Hepatocyte (in vitro differentiated cells): ENCODE results near the gene SAMMSON. TPM values are rescaled to one million over a fixed set of nuclear protein-coding genes. Genes with fewer than 3 reads are reported as not detected.

Experiments
- DNase-seq: peaks from one replicate; pipeline ENCODE4 v3.0.0-alpha.2; 2016; ENCODE audit warnings: low spot score
- H2AFZ ChIP-seq: fragments of 200-600 bp; sonication (generic); 2 replicates; pipeline ENCODE4 v1.6.0; 2016; ENCODE audit warnings: antibody characterized with exemption, mild to moderate bottlenecking
- H3K27ac ChIP-seq: fragments of 200-600 bp; sonication (generic); 2 replicates; pipeline ENCODE4 v1.5.1; 2016; ENCODE audit warnings: mild to moderate bottlenecking
- H3K27me3 ChIP-seq: fragments of 200-600 bp; sonication (generic); 2 replicates; pipeline ENCODE4 v1.6.1; 2016
- H3K36me3 ChIP-seq: fragments of 200-600 bp; sonication (generic); replicated peaks from 2 replicates; pipeline ENCODE4 v1.5.1; 2016; ENCODE audit warnings: low read depth; ENCODE audit not compliant: insufficient read depth
- H3K4me1 ChIP-seq: fragments of 200-600 bp; sonication (generic); 2 replicates; pipeline ENCODE4 v1.5.1; 2016; ENCODE audit warnings: mild to moderate bottlenecking, moderate library complexity; ENCODE audit not compliant: insufficient read depth
- H3K4me2 ChIP-seq: fragments of 200-600 bp; sonication (generic); 2 replicates; pipeline ENCODE4 v1.6.0; 2016
- H3K4me3 ChIP-seq: fragments of 200-600 bp; sonication (generic); 2 replicates; pipeline ENCODE4 v1.5.1; 2016; ENCODE audit warnings: mild to moderate bottlenecking
- H3K79me2 ChIP-seq: fragments of 200-600 bp; sonication (generic); 2 replicates; pipeline ENCODE4 v1.6.0; 2017; ENCODE audit warnings: mild to moderate bottlenecking
- H3K9me2 ChIP-seq: fragments of 200-600 bp; sonication (generic); replicated peaks from 2 replicates; pipeline ENCODE4 v1.6.0; 2017; ENCODE audit warnings: mild to moderate bottlenecking; ENCODE audit not compliant: insufficient read depth
- H3K9me3 ChIP-seq: fragments of 200-600 bp; sonication (generic); 2 replicates; pipeline ENCODE4 v1.5.1; 2016; ENCODE audit warnings: low read depth, mild to moderate bottlenecking
- H4K20me1 ChIP-seq: fragments of 200-600 bp; sonication (generic); 2 replicates; pipeline ENCODE4 v1.6.0; 2016; ENCODE audit warnings: mild to moderate bottlenecking; ENCODE audit not compliant: insufficient read depth, poor library complexity, severe bottlenecking
- EZH2 ChIP-seq: fragments of 200-600 bp; sonication (generic); IDR thresholded peaks from 2 replicates; pipeline ENCODE4 v1.6.1; 2016; ENCODE audit warnings: antibody characterized with exemption, mild to moderate bottlenecking, borderline replicate concordance
- EZH2phosphoT487 ChIP-seq: fragments of 200-600 bp; sonication (generic); IDR thresholded peaks from one replicate; pipeline ENCODE4 v1.6.1; 2018; ENCODE audit warnings: antibody characterized with exemption, mild to moderate bottlenecking, low read depth, moderate library complexity; ENCODE audit not compliant: unreplicated experiment, severe bottlenecking
- WGBS: methylation state at CpG from one replicate; pipeline ENCODE4 v1.1.6; 2016; ENCODE audit warnings: low lambda C conversion rate; ENCODE audit errors: missing lambda C conversion rate; 5-methylcytosine and 5-hydroxymethylcytosine counted together
- polyA plus RNA-seq: library from polyadenylated mRNA; unstranded; fragments of >200 nt; fragmentation: Nextera tagmentation; extraction: Ambion mirVana; gene quantifications from 2 replicates; pipeline ENCODE4 v1.2.1, GENCODE V29; 2016
- total RNA-seq: library from RNA; depleted of rRNA; stranded (reverse); fragments of >200 nt; gene quantifications from 2 replicates; pipeline ENCODE4 v1.2.3, GENCODE V29; 2014
- TF ChIP-seq, protein P1 (sequence below): fragments of 200-600 bp; sonication (generic); IDR thresholded peaks from 2 replicates; pipeline ENCODE4 v1.5.1; 2016; ENCODE audit warnings: antibody characterized with exemption, mild to moderate bottlenecking; ENCODE audit not compliant: poor library complexity

Gene SAMMSON
- total and polyA plus RNA-seq, 2 experiments from 2014 or later: 0.10 TPM; not detected in 1

DNA sequence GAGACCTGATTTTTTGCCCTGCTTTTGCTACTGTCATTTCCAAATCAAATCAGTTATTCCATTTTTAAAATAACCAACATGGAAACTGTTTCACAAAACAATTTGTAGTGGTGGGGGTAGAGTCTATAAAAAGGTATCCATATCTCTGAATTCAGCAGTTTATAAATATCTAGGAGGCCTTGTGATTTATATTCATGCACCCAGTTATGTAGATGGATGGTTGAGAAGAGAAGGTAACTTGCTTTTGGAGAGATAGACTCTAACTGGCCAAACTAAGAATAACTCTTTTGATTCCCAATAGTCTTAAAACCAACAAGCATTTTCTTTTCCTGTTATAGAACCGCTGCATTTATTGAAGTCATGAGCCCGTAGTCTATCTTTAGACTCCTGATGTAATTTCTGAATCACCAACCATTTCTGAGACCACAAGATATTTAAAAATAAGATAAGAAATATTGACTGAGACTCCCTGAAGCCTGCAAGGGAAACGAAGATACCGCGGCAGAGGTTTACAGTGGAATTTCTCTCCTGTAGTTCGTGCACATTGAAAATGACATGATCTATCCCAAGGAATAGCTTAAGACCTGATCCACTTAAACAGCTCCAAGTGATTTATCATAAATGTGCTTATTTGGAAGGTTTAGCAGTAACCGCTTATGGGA, 68.5 kb downstream of the SAMMSON start:
- H3K36me3 ChIP-seq: no peaks in the 10 kb centered on the region
- no peaks in the 10 kb centered on the region for H3K79me2 ChIP-seq
- no peaks in the 10 kb centered on the region for H4K20me1 ChIP-seq
- H3K4me2 ChIP-seq: no peak overlapping the region
- no peaks in the 10 kb centered on the region for H3K27me3 ChIP-seq
- TF ChIP-seq EZH2 (no peak), EZH2phosphoT487 (no peak)
- TF ChIP-seq, protein P1, sequence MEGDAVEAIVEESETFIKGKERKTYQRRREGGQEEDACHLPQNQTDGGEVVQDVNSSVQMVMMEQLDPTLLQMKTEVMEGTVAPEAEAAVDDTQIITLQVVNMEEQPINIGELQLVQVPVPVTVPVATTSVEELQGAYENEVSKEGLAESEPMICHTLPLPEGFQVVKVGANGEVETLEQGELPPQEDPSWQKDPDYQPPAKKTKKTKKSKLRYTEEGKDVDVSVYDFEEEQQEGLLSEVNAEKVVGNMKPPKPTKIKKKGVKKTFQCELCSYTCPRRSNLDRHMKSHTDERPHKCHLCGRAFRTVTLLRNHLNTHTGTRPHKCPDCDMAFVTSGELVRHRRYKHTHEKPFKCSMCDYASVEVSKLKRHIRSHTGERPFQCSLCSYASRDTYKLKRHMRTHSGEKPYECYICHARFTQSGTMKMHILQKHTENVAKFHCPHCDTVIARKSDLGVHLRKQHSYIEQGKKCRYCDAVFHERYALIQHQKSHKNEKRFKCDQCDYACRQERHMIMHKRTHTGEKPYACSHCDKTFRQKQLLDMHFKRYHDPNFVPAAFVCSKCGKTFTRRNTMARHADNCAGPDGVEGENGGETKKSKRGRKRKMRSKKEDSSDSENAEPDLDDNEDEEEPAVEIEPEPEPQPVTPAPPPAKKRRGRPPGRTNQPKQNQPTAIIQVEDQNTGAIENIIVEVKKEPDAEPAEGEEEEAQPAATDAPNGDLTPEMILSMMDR: no peak
- H3K4me1 ChIP-seq: peaks cover 5% of the 10 kb centered on the region
- no peaks in the 10 kb centered on the region for H3K9me3 ChIP-seq
- H3K9me2 ChIP-seq: no peaks in the 10 kb centered on the region
- H3K27ac ChIP-seq: no peak overlapping the region
- H2AFZ ChIP-seq: no peak overlapping the region
- no peak overlapping the region for H3K4me3 ChIP-seq
- WGBS: 60% methylated on average over 7 of the region's 7 CpGs
- DNase-seq: no peak

DNA sequence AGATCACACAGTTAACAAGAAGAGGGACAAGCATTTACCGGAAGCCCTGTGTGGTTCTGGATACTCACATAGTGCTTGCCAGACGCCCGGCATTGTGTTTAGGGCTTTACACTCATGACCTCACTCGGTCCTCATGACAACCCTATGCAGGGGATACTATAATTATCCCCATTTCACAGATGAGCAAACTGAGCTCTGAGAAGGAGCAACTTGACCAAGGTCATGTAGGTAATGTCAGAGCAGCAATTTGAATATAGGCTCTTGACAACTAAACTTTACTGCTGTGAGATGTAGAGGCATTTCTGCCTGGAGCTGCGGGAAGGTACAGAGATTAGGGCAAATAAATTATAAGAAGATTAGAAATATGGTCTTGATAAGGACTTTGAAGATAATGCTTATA, 70.0 kb downstream of the SAMMSON start:
- Histone ChIP-seq H3K27me3 (no peaks in the 10 kb centered on the region), H3K4me2 (no peak overlapping the region), H3K27ac (no peak overlapping the region), H3K4me3 (no peak overlapping the region), H3K36me3 (no peaks in the 10 kb centered on the region), H2AFZ (no peak overlapping the region), H3K9me3 (no peaks in the 10 kb centered on the region), H3K4me1 (peaks cover 8% of the 10 kb centered on the region), H3K79me2 (no peaks in the 10 kb centered on the region), H4K20me1 (no peaks in the 10 kb centered on the region), H3K9me2 (no peaks in the 10 kb centered on the region)
- TF ChIP-seq EZH2phosphoT487 (no peak), EZH2 (no peak)
- TF ChIP-seq, protein P1: no peak
- 90% methylated on average over 5 of the region's 5 CpGs for WGBS
- no peak for DNase-seq

DNA sequence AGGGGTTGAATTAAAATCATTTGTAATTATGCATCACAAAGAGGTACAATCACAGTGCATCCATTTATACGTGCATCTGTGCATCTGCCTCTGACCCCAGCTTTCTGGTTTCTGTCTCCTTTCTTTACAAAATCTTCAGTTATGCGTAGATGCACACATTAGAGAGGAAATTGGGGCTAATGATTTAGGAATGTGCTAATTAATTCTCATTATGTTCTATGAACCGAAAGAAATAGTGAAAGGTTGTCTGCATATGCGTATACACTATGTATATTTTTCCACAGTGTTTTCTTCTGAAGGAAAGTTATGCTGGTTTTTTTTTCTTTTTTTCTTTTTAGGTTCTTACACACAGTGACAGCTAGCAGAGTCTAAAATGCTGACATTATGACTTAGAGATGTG, 71.6 kb downstream of the SAMMSON start:
- Histone ChIP-seq H3K27me3 (no peaks in the 10 kb centered on the region), H3K4me3 (no peak overlapping the region), H3K9me3 (no peaks in the 10 kb centered on the region), H3K36me3 (no peaks in the 10 kb centered on the region), H2AFZ (peak overlapping the region; percentile 81), H3K9me2 (no peaks in the 10 kb centered on the region), H3K79me2 (no peaks in the 10 kb centered on the region), H4K20me1 (no peaks in the 10 kb centered on the region), H3K27ac (no peak overlapping the region), H3K4me1 (peaks cover 8% of the 10 kb centered on the region), H3K4me2 (peak overlapping the region; percentile 78)
- TF ChIP-seq EZH2phosphoT487 (no peak), EZH2 (no peak)
- TF ChIP-seq, protein P1: no peak
- no peak for DNase-seq
- 61% methylated on average over 4 of the region's 4 CpGs for WGBS
